Endothelial cell (in vitro differentiated cells): ENCODE measurements around the gene RGL1. TPM values are rescaled to one million over a fixed set of nuclear protein-coding genes. Genes with fewer than 3 reads are reported as not detected.

ENCODE experiments used
- DNase-seq: peaks from one replicate; pipeline ENCODE4 v3.0.0; 2021; ENCODE audit warnings: low spot score
- H3K27ac Mint-ChIP-seq: one replicate; pipeline ENCODE4 v1.8.0; 2021; ENCODE audit warnings: mixed read lengths, inconsistent platforms; ENCODE audit not compliant: unreplicated experiment
- H3K27me3 Mint-ChIP-seq: one replicate; pipeline ENCODE4 v1.8.0; 2021; ENCODE audit warnings: mild to moderate bottlenecking, moderate library complexity, mixed read lengths, inconsistent platforms; ENCODE audit not compliant: unreplicated experiment
- H3K36me3 Mint-ChIP-seq: one replicate; pipeline ENCODE4 v1.8.0; 2021; ENCODE audit warnings: mild to moderate bottlenecking, low read depth, mixed read lengths, inconsistent platforms; ENCODE audit not compliant: unreplicated experiment
- H3K4me1 Mint-ChIP-seq: one replicate; pipeline ENCODE4 v1.8.0; 2021; ENCODE audit warnings: mild to moderate bottlenecking, mixed read lengths, inconsistent platforms; ENCODE audit not compliant: unreplicated experiment
- H3K4me3 Mint-ChIP-seq: one replicate; pipeline ENCODE4 v1.8.0; 2021; ENCODE audit warnings: mild to moderate bottlenecking, mixed read lengths, inconsistent platforms; ENCODE audit not compliant: unreplicated experiment
- H3K9me3 Mint-ChIP-seq: one replicate; pipeline ENCODE4 v1.8.0; 2021; ENCODE audit warnings: mixed read lengths, inconsistent platforms; ENCODE audit not compliant: unreplicated experiment
- CTCF ChIP-seq: fragments of 200-600 bp; sonication (generic); IDR thresholded peaks from one replicate; pipeline ENCODE4 v1.5.0; 2021; ENCODE audit warnings: antibody characterized with exemption; ENCODE audit not compliant: unreplicated experiment
- total RNA-seq: library from RNA; stranded (reverse); fragmentation: NEBNext Ultra II Directional; extraction: Animal tissue kit (Norgen Biotek cat#: 25700); gene quantifications from one replicate; pipeline ENCODE4 v1.2.1, GENCODE V29; 2021; ENCODE audit not compliant: unreplicated experiment

Gene RGL1
- total RNA-seq, 1 donor from 2014 or later = 60.7 TPM

- H3K27ac Mint-ChIP-seq = no peak overlapping the region
Measured at GRCh38 chr1:183942933-183943693, 138.2 kb downstream of the RGL1 start.

GRCh38 chr1:183945428-183946319 is 140.8 kb downstream of the RGL1 start:
- TF ChIP-seq CTCF = no peak
- Mint-ChIP-seq H3K9me3 (no peaks in the 10 kb centered on the region), H3K27ac (no peak overlapping the region), H3K36me3 (no peaks in the 10 kb centered on the region), H3K27me3 (no peaks in the 10 kb centered on the region), H3K4me3 (no peak overlapping the region), H3K4me1 (peaks cover 16% of the 10 kb centered on the region)
- DNase-seq = no peak

More at GRCh38 chr1:183942933-183943693, 138.2 kb downstream of the RGL1 start:
- TF ChIP-seq CTCF = no peak
- Mint-ChIP-seq H3K36me3 (no peaks in the 10 kb centered on the region), H3K4me1 (peaks cover 16% of the 10 kb centered on the region), H3K4me3 (no peak overlapping the region), H3K9me3 (no peaks in the 10 kb centered on the region), H3K27me3 (no peaks in the 10 kb centered on the region)
- no peak for DNase-seq

- Mint-ChIP-seq H3K9me3 (no peaks in the 10 kb centered on the region), H3K4me3 (no peak overlapping the region), H3K36me3 (no peaks in the 10 kb centered on the region), H3K27me3 (no peaks in the 10 kb centered on the region), H3K27ac (no peak overlapping the region), H3K4me1 (peaks cover 16% of the 10 kb centered on the region)
- no peak for DNase-seq
- no peak for TF ChIP-seq CTCF
Measured at GRCh38 chr1:183946320-183946613, 141.3 kb downstream of the RGL1 start.

GRCh38 chr1:183947988-183948387 is 143.1 kb downstream of the RGL1 start:
- DNase-seq = no peak
- Mint-ChIP-seq H3K4me3 (no peak overlapping the region), H3K9me3 (no peaks in the 10 kb centered on the region), H3K4me1 (peaks cover 13% of the 10 kb centered on the region), H3K27me3 (no peaks in the 10 kb centered on the region), H3K36me3 (no peaks in the 10 kb centered on the region), H3K27ac (no peak overlapping the region)
- TF ChIP-seq CTCF = no peak

- H3K36me3 Mint-ChIP-seq = no peaks in the 10 kb centered on the region
- H3K4me1 Mint-ChIP-seq = peaks cover 4% of the 10 kb centered on the region
- TF ChIP-seq CTCF = no peak
- no peak overlapping the region for H3K27ac Mint-ChIP-seq
- no peak for DNase-seq
- no peaks in the 10 kb centered on the region for H3K9me3 Mint-ChIP-seq
- H3K27me3 Mint-ChIP-seq = no peaks in the 10 kb centered on the region
- H3K4me3 Mint-ChIP-seq = no peak overlapping the region
Measured at GRCh38 chr1:183952101-183952500, 147.2 kb downstream of the RGL1 start.
